B cell (primary cell): ENCODE results near the gene SYNJ1.

ENCODE experiments used
- CTCF ChIP-seq: fragments of 200-600 bp; IDR thresholded peaks from one replicate; pipeline ENCODE4 v1.8.0; 2022; ENCODE audit warnings: antibody characterized with exemption, mild to moderate bottlenecking
- EZH2 ChIP-seq: IDR thresholded peaks from 2 replicates; pipeline ENCODE4 v1.6.1; 2012; ENCODE audit warnings: borderline replicate concordance, low read depth, mild to moderate bottlenecking, moderate library complexity, low read length; ENCODE audit not compliant: insufficient read depth, poor library complexity, severe bottlenecking

GRCh38 chr21:32777269-32777668 lies 49.5 kb upstream of the SYNJ1 start:
- TF ChIP-seq CTCF (no peak), EZH2 (no peak)
